GM19324 (cell line): Measurements from ENCODE around the gene SHANK1.

ENCODE experiments used
- ATAC-seq: cut with Tn5 transposase; IDR thresholded peaks from one replicate; pipeline ENCODE4 v1.9.1; 2021; ENCODE audit warnings: mild to moderate bottlenecking, moderate library complexity; ENCODE audit not compliant: unreplicated experiment, low FRiP score

Gene SHANK1

GRCh38 chr19:50729894-50730293 lies 10.3 kb upstream of the SHANK1 start:
- no peak for ATAC-seq

- no peak for ATAC-seq
Observed at GRCh38 chr19:50728084-50728737, 8.6 kb upstream of the SHANK1 start.

DNA sequence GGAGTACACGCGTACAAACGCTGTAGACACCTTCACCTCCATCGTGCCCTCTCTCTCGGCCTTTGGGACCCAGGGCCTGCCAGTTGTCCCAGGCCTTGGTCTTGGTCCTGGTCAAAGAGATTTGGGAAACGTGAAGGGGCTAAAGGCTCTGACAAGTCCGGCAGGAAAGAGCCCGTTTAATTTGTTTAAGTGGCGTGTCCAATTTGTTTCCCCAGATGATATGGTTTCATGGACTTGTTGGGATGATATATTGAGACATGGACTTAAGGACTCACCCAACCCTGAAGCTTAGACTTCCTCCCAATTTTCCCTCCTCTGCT lies 6.3 kb upstream of the SHANK1 start:
- no peak for ATAC-seq

DNA sequence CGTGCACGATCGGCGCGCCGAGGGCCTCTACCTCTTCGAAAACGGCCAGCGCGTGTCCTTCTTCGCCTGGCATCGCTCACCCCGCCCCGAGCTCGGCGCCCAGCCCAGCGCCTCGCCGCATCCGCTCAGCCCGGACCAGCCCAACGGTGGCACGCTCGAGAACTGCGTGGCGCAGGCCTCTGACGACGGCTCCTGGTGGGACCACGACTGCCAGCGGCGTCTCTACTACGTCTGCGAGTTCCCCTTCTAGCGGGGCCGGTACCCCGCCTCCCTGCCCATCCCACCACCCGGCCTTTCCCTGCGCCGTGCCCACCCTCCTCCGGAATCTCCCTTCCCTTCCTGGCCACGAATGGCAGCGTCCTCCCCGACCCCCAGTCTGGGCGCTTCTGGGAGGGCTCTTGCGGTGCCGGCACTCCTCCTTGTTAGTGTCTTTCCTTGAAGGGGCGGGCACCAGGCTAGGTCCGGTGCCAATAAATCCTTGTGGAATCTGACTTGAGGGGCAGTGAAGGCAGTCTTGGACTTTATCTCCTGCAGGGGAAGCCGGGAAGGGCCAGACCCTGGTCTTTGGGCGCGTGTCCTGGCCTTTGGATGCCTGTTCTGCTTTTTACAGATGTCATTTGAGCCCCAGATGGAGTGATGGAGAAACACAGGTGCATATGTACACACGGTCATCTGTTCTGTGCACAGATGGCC lies 5.8 kb upstream of the SHANK1 start:
- no peak for ATAC-seq

- peak; percentile 77 for ATAC-seq
Observed at GRCh38 chr19:50724522-50725217, 5.1 kb upstream of the SHANK1 start.

DNA sequence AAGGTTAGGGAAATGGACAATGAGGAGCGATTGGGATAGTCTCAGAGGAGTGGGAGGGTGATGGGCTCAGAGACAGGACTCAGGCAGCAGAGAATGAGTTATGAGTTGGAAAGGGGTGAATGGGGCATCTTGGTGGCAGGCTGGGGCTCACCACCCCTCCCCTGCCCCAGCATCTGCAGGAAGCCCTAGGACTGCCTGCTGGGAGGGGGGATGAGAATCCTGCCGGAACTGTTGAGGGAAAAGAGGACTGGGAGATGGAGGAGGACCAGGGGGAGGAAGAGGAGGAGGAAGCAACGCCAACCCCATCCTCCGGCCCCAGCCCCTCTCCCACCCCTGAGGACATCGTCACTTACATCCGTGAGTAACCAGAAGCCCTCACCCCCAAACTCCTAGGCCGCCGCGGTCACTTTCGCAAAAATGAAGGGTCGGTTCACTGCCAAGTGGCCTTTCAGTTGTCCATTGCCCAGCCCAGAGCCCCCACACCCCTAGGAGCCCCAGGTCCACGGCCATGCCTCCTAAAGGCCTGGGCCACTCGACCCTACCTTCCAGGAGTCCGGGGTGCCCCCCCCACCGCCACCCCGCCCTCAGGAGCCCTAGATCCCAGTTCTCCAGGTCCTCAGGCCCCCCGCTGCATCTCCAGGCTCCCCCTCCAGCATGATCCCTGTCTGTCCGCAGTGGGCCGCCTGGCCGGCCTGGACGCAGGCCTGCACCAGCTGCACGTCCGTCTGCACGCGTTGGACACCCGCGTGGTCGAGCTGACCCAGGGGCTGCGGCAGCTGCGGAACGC lies 4.3 kb upstream of the SHANK1 start:
- ATAC-seq = no peak

GRCh38 chr19:50723069-50723468 lies 3.5 kb upstream of the SHANK1 start, which contains the start of gene CLEC11A:
Gene CLEC11A, plus strand, starts transcription at chr19:50723364. Its CDS starts 162 bp downstream, at chr19:50723526.
- no peak for ATAC-seq

- ATAC-seq = no peak
Observed at GRCh38 chr19:50722201-50723013, 2.8 kb upstream of the SHANK1 start.

DNA sequence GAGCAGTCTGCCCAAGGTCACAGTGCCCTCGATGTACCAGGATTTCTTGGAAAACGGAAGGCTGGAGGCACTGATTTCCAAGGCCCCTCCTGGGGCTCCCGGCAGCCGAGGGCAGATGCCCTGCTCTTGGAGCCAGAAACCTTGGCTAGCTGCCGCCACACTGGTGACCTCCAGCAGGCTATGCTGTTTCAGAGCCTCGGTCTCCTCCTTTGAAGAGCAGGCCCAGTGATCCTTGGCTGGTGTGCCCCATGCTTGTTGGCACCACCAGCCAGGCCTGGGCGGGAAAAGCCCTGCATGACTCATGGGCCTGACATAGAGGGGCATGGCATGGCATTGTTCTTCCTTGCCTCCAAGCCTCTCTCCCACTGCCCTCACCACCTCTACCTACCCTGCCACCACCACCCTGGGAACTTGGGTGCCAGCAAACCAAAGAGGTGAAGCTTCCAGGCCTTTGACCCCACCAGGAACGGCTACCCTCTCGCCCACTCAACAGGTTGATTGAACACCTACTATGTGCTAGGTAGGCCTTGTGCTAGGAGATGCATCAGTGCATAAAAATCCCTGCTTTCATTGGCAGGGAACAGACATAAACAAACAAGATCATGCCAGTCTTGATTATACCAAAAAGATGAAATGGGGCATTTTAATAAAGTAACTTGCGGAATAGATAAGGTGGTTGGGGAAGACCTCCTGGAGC lies 2.0 kb upstream of the SHANK1 start:
- ATAC-seq = no peak

- ATAC-seq = no peak
Observed at GRCh38 chr19:50720921-50721381, 1.3 kb upstream of the SHANK1 start.

- ATAC-seq = no peak
Observed at GRCh38 chr19:50720181-50720920, 749 bp upstream of the SHANK1 start.

DNA sequence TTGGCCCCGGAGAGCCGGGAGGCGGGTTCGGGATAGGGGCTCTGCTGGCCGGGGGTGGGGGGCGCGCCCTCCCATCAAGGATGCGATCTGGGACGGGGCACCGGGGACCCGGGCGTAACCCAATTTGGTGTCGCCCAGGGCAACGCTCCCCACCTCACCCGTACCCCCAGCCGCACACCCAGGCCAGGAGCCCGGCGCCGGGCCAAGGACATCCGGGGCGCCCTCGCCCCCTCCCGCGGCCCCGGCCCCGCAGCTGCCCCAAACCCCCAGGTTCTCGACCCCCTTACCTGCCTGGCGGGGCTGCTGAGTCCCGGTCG lies 525 bp downstream of the SHANK1 start:
- ATAC-seq = no peak

DNA sequence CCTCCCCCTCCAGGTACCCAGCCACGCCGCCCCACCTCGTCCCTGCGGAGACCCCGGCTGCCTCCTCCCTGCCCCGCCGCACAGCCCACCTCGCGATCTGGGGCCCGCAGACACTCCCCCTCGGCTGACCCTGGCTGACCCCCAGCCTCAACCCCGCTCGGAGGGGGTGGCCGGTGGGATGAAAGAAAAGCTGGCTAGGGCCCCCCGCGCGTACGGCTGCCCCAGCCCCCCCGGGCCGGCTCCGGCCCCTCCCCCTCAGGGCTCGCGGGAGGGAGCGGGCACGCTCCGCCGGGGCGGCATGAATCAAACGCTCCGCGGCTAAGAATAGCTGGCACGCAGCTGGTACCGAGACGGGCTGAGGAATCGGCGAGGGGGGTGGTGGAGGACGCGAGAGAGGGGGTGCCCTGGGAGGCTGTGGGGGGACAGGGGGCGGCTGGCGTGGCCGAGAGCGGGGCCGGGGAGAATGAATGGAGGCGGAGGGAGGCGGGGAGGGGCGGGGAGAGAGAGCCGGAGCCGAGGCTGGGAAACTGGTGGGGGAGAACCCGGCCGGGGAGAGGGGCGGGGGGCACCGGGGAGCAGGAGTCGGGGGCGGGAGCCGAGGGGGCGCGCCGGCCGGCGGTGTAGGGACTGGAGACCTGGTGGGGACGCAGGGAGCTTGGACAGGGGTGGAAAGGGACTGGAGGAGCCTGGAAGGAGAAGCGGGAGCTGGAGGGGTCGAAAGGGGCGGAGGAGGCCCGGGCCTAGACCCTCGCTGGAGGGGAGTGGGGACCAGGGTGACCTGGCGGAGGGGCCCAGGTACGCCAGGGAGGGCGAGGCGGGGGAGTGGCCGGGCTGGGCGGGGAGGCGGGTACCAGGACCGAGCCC lies 1.1 kb downstream of the SHANK1 start:
- no peak for ATAC-seq

DNA sequence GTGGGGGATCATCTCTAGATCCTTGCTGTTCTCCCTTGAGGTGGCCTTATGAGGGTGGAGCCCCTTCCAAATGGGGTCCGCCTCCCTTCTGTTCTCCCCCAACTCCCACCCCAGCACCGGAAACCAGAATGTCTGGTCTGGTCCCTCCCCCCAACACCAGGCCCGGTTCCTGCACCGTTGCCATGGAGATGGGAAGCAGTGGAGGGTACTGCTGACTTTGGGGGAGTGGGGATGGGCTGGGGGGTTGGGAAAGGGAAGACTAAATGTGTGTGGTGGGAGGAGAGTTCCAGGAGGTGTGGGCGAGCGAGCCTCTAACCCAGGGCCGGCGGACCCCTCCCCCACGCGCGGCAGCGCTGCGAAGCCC lies 1.7 kb downstream of the SHANK1 start:
- ATAC-seq = no peak

DNA sequence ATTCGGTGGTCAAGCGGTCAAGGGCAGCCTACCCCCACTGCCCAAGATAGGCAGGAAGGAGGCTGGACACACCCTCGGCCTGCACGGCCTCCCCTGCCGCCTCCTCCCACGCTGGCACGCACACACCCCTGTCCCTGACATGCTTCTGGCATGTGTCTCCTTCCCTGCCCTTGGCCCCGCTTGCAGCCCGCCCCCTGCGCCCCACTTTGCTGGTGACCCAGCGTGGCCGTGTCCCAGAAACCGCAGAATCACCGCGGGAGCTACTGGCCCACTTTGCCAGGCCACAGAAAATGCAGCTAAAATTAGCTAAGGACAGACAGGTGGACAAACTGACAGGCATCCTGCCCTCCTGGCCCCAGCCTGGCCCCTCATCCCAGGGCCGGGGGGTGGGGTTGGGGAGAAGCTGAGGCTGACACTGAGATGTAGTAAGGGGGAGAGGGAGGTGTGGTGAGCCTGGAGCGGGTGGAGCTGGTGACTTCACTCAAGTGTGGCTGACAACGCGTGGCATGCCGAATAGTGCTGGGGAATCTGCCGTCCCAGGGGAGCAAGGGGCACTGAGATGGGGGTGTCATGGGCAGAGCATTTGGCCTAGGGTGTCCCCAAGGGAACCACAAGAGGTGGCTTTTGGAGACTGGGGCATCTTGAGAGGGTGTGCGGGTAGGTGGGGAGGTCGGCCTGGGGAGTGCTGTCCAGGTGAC lies 2.4 kb downstream of the SHANK1 start:
- no peak for ATAC-seq

GRCh38 chr19:50716178-50717025 lies 3.2 kb downstream of the SHANK1 start:
- ATAC-seq = no peak
